HEK293 (cell line): ENCODE measurements around the gene PCGF1.
A peak's percentile ranks its signal among the peaks of the same experiment; 100 is the strongest.

Experiments
- GLIS1 ChIP-seq: fragments of 450-650 bp; formaldehyde crosslinking; IDR thresholded peaks from 2 replicates; pipeline ENCODE4 v1.5.1; 2016; ENCODE audit warnings: missing biosample characterization, missing genetic modification characterization
- GLIS2 ChIP-seq: fragments of 450-650 bp; formaldehyde crosslinking; IDR thresholded peaks from 2 replicates; pipeline ENCODE4 v1.5.1; 2016; ENCODE audit warnings: missing biosample characterization, missing genetic modification characterization
- HIC1 ChIP-seq: fragments of 450-650 bp; formaldehyde crosslinking; IDR thresholded peaks from 2 replicates; pipeline ENCODE4 v1.5.1; 2016; ENCODE audit warnings: missing biosample characterization, missing genetic modification characterization
- IKZF3 ChIP-seq: fragments of 450-650 bp; IDR thresholded peaks from 2 replicates; pipeline ENCODE4 v1.5.0; 2018; ENCODE audit warnings: missing biosample characterization, mild to moderate bottlenecking, missing genetic modification characterization, moderate library complexity
- KLF8 ChIP-seq: fragments of 450-650 bp; formaldehyde crosslinking; IDR thresholded peaks from 2 replicates; pipeline ENCODE4 v1.5.1; 2016; ENCODE audit warnings: missing biosample characterization, missing genetic modification characterization
- KLF9 ChIP-seq: fragments of 450-650 bp; formaldehyde crosslinking; IDR thresholded peaks from 2 replicates; pipeline ENCODE4 v1.5.1; 2016; ENCODE audit warnings: missing biosample characterization, missing genetic modification characterization, low read depth
- MEIS1 ChIP-seq: sonication (generic); formaldehyde crosslinking; IDR thresholded peaks from 2 replicates; pipeline ENCODE4 v1.8.1; 2022; ENCODE audit warnings: missing genetic modification reagents, mild to moderate bottlenecking, borderline replicate concordance
- MYNN ChIP-seq: fragments of 450-650 bp; formaldehyde crosslinking; IDR thresholded peaks from 2 replicates; pipeline ENCODE4 v1.5.1; 2016; ENCODE audit warnings: missing biosample characterization, missing genetic modification characterization, borderline replicate concordance
- MZF1 ChIP-seq: fragments of 450-650 bp; formaldehyde crosslinking; IDR thresholded peaks from 2 replicates; pipeline ENCODE4 v1.5.1; 2017; ENCODE audit warnings: missing biosample characterization, missing genetic modification characterization, borderline replicate concordance
- RBAK ChIP-seq: fragments of 450-650 bp; formaldehyde crosslinking; IDR thresholded peaks from 2 replicates; pipeline ENCODE4 v1.5.1; 2016; ENCODE audit warnings: missing biosample characterization, missing genetic modification characterization
- REST ChIP-seq: fragments of 450-650 bp; formaldehyde crosslinking; IDR thresholded peaks from 2 replicates; pipeline ENCODE4 v1.5.1; 2016; ENCODE audit warnings: missing biosample characterization, missing genetic modification characterization
- SP7 ChIP-seq: fragments of 450-650 bp; formaldehyde crosslinking; IDR thresholded peaks from 2 replicates; pipeline ENCODE4 v1.5.1; 2016; ENCODE audit warnings: missing biosample characterization, missing genetic modification characterization
- ZBTB17 ChIP-seq: fragments of 450-650 bp; formaldehyde crosslinking; IDR thresholded peaks from 2 replicates; pipeline ENCODE4 v1.5.1; 2016; ENCODE audit warnings: missing biosample characterization, missing genetic modification characterization
- ZBTB20 ChIP-seq: fragments of 450-650 bp; formaldehyde crosslinking; IDR thresholded peaks from 2 replicates; pipeline ENCODE4 v1.5.1; 2016; ENCODE audit warnings: missing biosample characterization, missing genetic modification characterization
- ZBTB7A ChIP-seq: fragments of 450-650 bp; formaldehyde crosslinking; IDR thresholded peaks from 2 replicates; pipeline ENCODE4 v1.5.1; 2016; ENCODE audit warnings: low read depth, missing biosample characterization, missing genetic modification characterization
- ZBTB8A ChIP-seq: fragments of 450-650 bp; formaldehyde crosslinking; IDR thresholded peaks from 2 replicates; pipeline ENCODE4 v1.5.1; 2016; ENCODE audit warnings: missing biosample characterization, missing genetic modification characterization
- ZFP69B ChIP-seq: fragments of 450-650 bp; formaldehyde crosslinking; IDR thresholded peaks from 2 replicates; pipeline ENCODE4 v1.5.1; 2016; ENCODE audit warnings: missing biosample characterization, missing genetic modification characterization
- ZIC2 ChIP-seq: fragments of 450-650 bp; formaldehyde crosslinking; IDR thresholded peaks from 2 replicates; pipeline ENCODE4 v1.5.1; 2016; ENCODE audit warnings: missing biosample characterization, missing genetic modification characterization
- ZNF157 ChIP-seq: fragments of 450-650 bp; formaldehyde crosslinking; IDR thresholded peaks from 2 replicates; pipeline ENCODE4 v1.5.1; 2016; ENCODE audit warnings: missing biosample characterization, missing genetic modification characterization
- ZNF416 ChIP-seq: fragments of 450-650 bp; formaldehyde crosslinking; IDR thresholded peaks from 2 replicates; pipeline ENCODE4 v1.5.1; 2016; ENCODE audit warnings: missing biosample characterization, missing genetic modification characterization
- ZNF423 ChIP-seq: fragments of 450-650 bp; formaldehyde crosslinking; IDR thresholded peaks from 2 replicates; pipeline ENCODE4 v1.5.1; 2016; ENCODE audit warnings: missing biosample characterization, missing genetic modification characterization
- ZNF529 ChIP-seq: fragments of 450-650 bp; formaldehyde crosslinking; IDR thresholded peaks from 2 replicates; pipeline ENCODE4 v1.5.1; 2017; ENCODE audit warnings: missing genetic modification characterization, missing biosample characterization; ENCODE audit not compliant: insufficient replicate concordance
- ZNF560 ChIP-seq: fragments of 450-650 bp; formaldehyde crosslinking; IDR thresholded peaks from 2 replicates; pipeline ENCODE4 v1.5.1; 2017; ENCODE audit warnings: missing biosample characterization, missing genetic modification characterization, borderline replicate concordance
- ZNF692 ChIP-seq: fragments of 450-650 bp; formaldehyde crosslinking; IDR thresholded peaks from 2 replicates; pipeline ENCODE4 v1.5.1; 2016; ENCODE audit warnings: missing biosample characterization, missing genetic modification characterization
- TF ChIP-seq, protein P1 (sequence below): fragments of 450-650 bp; formaldehyde crosslinking; IDR thresholded peaks from 2 replicates; pipeline ENCODE4 v1.5.1; 2016; ENCODE audit warnings: missing biosample characterization, missing genetic modification characterization

The PCGF1 gene

DNA sequence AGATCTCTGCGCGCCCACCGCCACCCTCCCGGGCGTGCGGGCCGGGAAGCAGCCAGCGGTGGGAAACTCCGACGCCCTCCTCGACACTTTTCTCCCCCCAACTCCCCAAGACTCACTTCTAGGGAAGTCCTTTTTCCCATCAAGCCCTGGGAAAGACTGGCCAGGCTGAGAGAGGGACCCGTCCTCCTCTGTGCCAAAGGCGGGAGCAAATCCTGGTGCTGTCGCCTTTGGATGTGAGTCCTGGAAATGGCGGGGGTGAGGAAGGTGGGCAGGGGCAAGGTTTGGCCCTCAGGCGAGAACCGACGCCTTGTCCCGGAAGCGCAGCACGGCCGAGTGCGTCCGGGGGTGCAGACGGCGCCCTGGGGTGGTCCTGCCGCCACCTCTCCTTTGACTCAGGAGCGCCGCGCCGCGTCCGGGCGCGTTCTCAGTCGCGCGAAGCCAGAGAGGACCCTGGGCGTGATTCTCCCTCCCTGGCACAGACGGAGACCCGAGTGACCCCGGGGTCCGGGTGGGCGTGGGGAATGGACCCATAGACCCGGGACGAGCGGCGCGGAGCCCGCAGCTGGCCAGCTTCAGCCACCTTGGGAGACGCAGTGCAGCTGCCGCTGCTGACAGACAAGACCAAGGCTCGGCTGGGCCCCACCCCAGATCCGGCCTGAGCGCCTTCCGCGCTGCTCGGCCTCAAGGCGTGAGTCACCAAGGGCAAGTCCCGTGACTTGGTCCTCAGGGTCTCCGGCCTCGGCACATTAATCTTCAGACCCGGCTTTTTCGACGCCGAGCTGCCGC lies 4.6 kb downstream of the PCGF1 start (continued):
- peak; percentile 22; the same call in 1 of the 2 replicates for TF ChIP-seq HIC1 (tag by site-specific recombination)
- peak; percentile 55 for TF ChIP-seq IKZF3 (tag by site-specific recombination)
- no peak for TF ChIP-seq ZNF157 (tag by site-specific recombination)
- no peak for TF ChIP-seq KLF8
- no peak for TF ChIP-seq MZF1 (tag by site-specific recombination)
- TF ChIP-seq SP7 = peak; percentile 16; the same call in 1 of the 2 replicates
- no peak for TF ChIP-seq ZNF560 (tag by site-specific recombination)
- TF ChIP-seq GLIS1 = peak; percentile 42; the same call in 1 of the 2 replicates
- peak; percentile 93 for TF ChIP-seq ZFP69B (tag by site-specific recombination)
- peak; percentile 33; the same call in 1 of the 2 replicates for TF ChIP-seq ZBTB8A (tag by site-specific recombination)
- TF ChIP-seq ZBTB7A = 0 out of 2 replicates have a peak, but pooled peaks have one; percentile 18
- TF ChIP-seq REST (tag by site-specific recombination) = no peak
- no peak for TF ChIP-seq MYNN
- TF ChIP-seq ZIC2 (tag by site-specific recombination) = peak; percentile 38; the same call in 1 of the 2 replicates
- peak; percentile 78 for TF ChIP-seq ZBTB17 (tag by site-specific recombination)
- TF ChIP-seq MEIS1 (CRISPR knock-in tag) = no peak
- TF ChIP-seq GLIS2 (tag by site-specific recombination) = peak; percentile 75
- peak; percentile 97 for TF ChIP-seq ZNF423 (tag by site-specific recombination)
- peak; percentile 97 for TF ChIP-seq ZNF692
- no peak for TF ChIP-seq ZNF529 (tag by site-specific recombination)
- no peak for TF ChIP-seq RBAK (tag by site-specific recombination)
- TF ChIP-seq ZNF416 (tag by site-specific recombination) = no peak
- TF ChIP-seq, protein P1, sequence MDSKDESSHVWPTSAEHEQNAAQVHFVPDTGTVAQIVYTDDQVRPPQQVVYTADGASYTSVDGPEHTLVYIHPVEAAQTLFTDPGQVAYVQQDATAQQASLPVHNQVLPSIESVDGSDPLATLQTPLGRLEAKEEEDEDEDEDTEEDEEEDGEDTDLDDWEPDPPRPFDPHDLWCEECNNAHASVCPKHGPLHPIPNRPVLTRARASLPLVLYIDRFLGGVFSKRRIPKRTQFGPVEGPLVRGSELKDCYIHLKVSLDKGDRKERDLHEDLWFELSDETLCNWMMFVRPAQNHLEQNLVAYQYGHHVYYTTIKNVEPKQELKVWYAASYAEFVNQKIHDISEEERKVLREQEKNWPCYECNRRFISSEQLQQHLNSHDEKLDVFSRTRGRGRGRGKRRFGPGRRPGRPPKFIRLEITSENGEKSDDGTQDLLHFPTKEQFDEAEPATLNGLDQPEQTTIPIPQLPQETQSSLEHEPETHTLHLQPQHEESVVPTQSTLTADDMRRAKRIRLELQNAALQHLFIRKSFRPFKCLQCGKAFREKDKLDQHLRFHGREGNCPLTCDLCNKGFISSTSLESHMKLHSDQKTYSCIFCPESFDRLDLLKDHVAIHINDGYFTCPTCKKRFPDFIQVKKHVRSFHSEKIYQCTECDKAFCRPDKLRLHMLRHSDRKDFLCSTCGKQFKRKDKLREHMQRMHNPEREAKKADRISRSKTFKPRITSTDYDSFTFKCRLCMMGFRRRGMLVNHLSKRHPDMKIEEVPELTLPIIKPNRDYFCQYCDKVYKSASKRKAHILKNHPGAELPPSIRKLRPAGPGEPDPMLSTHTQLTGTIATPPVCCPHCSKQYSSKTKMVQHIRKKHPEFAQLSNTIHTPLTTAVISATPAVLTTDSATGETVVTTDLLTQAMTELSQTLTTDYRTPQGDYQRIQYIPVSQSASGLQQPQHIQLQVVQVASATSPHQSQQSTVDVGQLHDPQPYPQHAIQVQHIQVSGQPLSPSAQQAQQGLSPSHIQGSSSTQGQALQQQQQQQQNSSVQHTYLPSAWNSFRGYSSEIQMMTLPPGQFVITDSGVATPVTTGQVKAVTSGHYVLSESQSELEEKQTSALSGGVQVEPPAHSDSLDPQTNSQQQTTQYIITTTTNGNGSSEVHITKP (tag by site-specific recombination) = 0 out of 2 replicates have a peak, but pooled peaks have one; percentile 10
- peak; percentile 37; the same call in 1 of the 2 replicates for TF ChIP-seq ZBTB20
- no peak for TF ChIP-seq KLF9
